RWPE1 (cell line): ENCODE results near the gene FOXC1.

Experiments used
- CTCF ChIA-PET: fragments of 350-600 bp; sonication (Branson Sonifier 250); formaldehyde crosslinking; extraction: SDS; loops from one replicate; lab custom pipeline; 2021; lab: Yijun Ruan, JAX
- POLR2A ChIA-PET: fragments of 400-600 bp; formaldehyde crosslinking; extraction: SDS; loops from one replicate; lab custom pipeline; 2020; ENCODE audit warnings: antibody characterized with exemption; ENCODE audit not compliant: low non-redundant PET; lab: Yijun Ruan, JAX
- DNase-seq: peaks from one replicate; pipeline ENCODE4 v3.0.0; 2012; ENCODE audit warnings: low spot score
- H3K27ac ChIP-seq: fragments of 450-650 bp; 2 replicates; pipeline ENCODE4 v1.5.1; 2017
- CTCF ChIP-seq: fragments of 450-650 bp; conservative IDR thresholded peaks from 2 replicates; pipeline ENCODE4 v1.5.1; 2017; ENCODE audit warnings: low read depth, mild to moderate bottlenecking

FOXC1 gene

GRCh38 chr6:1581120-1581991 is 28.4 kb upstream of the FOXC1 start:
- no peak overlapping the region for H3K27ac ChIP-seq
- CTCF ChIA-PET = interaction anchor here (0.6 kb wide), 1 partner anchor 18 kb away, joined by 3 read pairs; no protein-coding TSS in a partner anchor
- POLR2A ChIA-PET = no interaction called here
- no peak for TF ChIP-seq CTCF
- no peak for DNase-seq

- no peak overlapping the region for H3K27ac ChIP-seq
- ChIA-PET CTCF (no interaction called here), POLR2A (no interaction called here)
- TF ChIP-seq CTCF = no peak
- no peak for DNase-seq
These were observed 25.6 kb upstream of the FOXC1 start for GRCh38 chr6:1584146-1584545.

- POLR2A ChIA-PET = no interaction called here
- no peak for DNase-seq
- TF ChIP-seq CTCF = no peak
- CTCF ChIA-PET = no interaction called here
- H3K27ac ChIP-seq = no peak overlapping the region
These were observed 24.6 kb upstream of the FOXC1 start for GRCh38 chr6:1584996-1585668.

- no peak for TF ChIP-seq CTCF
- no peak for DNase-seq
- POLR2A ChIA-PET = no interaction called here
These were observed 24.1 kb upstream of the FOXC1 start for GRCh38 chr6:1585669-1586049.

GRCh38 chr6:1586256-1586655 is 23.5 kb upstream of the FOXC1 start:
- POLR2A ChIA-PET = interaction anchor here (0.6 kb wide), 1 partner anchor 436 kb away, joined by 7 read pairs; no protein-coding TSS in a partner anchor
- CTCF ChIA-PET = interaction anchor here (0.7 kb wide), 1 partner anchor 1177 kb away, joined by 3 read pairs; no protein-coding TSS in a partner anchor
- TF ChIP-seq CTCF = no peak
- no peak overlapping the region for H3K27ac ChIP-seq
- DNase-seq = no peak

More at GRCh38 chr6:1585669-1586049, 24.1 kb upstream of the FOXC1 start:
- H3K27ac ChIP-seq = no peak overlapping the region
- CTCF ChIA-PET = interaction anchor here (0.7 kb wide), 1 partner anchor 1178 kb away, joined by 3 read pairs; no protein-coding TSS in a partner anchor

- no peak for DNase-seq
- H3K27ac ChIP-seq = no peak overlapping the region
- CTCF ChIA-PET = no interaction called here
- no peak for TF ChIP-seq CTCF
- POLR2A ChIA-PET = interaction anchor here (0.6 kb wide), 1 partner anchor 435 kb away, joined by 7 read pairs; no protein-coding TSS in a partner anchor
These were observed 22.8 kb upstream of the FOXC1 start for GRCh38 chr6:1586861-1587450.
